ENCODE measurements around the gene ACTBL2. TPM values are rescaled to one million over a fixed set of nuclear protein-coding genes. Genes with fewer than 3 reads are reported as not detected.

The ACTBL2 gene
- total and polyA plus RNA-seq, 2 experiments from 2014 or later, result 0.17 to 0.83 TPM

- Histone ChIP-seq H3K4me2 (no peak overlapping the region), H3K79me2 (no peaks in the 10 kb centered on the region), H3K9me2 (replicated peaks; ENCODE audit: insufficient read depth) (no peaks in the 10 kb centered on the region), H3K4me3 (no peak overlapping the region), H3K9me3 (ENCODE audit: low read depth) (no peaks in the 10 kb centered on the region), H3K4me1 (ENCODE audit: insufficient read depth) (peaks cover 26% of the 10 kb centered on the region), H2AFZ (no peak overlapping the region), H3K27ac (no peak overlapping the region), H4K20me1 (ENCODE audit: insufficient read depth, poor library complexity, severe bottlenecking) (no peaks in the 10 kb centered on the region), H3K36me3 (replicated peaks; ENCODE audit: insufficient read depth, low read depth) (no peaks in the 10 kb centered on the region), H3K27me3 (no peaks in the 10 kb centered on the region)
- no peak for DNase-seq (ENCODE audit: low spot score)
- TF ChIP-seq, protein P1, sequence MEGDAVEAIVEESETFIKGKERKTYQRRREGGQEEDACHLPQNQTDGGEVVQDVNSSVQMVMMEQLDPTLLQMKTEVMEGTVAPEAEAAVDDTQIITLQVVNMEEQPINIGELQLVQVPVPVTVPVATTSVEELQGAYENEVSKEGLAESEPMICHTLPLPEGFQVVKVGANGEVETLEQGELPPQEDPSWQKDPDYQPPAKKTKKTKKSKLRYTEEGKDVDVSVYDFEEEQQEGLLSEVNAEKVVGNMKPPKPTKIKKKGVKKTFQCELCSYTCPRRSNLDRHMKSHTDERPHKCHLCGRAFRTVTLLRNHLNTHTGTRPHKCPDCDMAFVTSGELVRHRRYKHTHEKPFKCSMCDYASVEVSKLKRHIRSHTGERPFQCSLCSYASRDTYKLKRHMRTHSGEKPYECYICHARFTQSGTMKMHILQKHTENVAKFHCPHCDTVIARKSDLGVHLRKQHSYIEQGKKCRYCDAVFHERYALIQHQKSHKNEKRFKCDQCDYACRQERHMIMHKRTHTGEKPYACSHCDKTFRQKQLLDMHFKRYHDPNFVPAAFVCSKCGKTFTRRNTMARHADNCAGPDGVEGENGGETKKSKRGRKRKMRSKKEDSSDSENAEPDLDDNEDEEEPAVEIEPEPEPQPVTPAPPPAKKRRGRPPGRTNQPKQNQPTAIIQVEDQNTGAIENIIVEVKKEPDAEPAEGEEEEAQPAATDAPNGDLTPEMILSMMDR (IDR thresholded peaks at IDR 0.05; ENCODE audit: poor library complexity), result no peak
- TF ChIP-seq EZH2 (IDR thresholded peaks at IDR 0.05; ENCODE audit: borderline replicate concordance) (no peak), EZH2phosphoT487 (IDR thresholded peaks at IDR 0.05; ENCODE audit: low read depth, severe bottlenecking, unreplicated experiment) (no peak)
Observed at GRCh38 chr5:57447658-57448057, 35.0 kb downstream of the ACTBL2 start.

DNA sequence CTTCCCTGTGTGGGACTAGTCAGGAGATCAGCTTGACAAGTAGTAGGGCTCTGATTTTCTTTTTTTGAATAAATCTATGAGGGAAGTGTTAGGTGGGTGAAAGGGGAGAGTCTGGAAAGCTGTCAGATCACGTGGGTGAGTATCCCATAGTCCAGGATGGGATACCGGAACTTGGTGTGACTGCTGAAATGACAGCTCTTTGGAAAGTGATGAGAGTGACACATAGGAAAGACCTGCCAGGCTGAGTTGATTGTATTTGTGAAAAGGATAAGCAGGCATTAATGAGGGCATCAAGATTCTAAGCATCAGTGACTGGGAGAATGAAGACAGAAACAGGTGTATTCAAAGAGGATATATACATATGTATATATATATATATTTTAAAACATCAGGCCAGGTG is 35.6 kb downstream of the ACTBL2 start:
- Histone ChIP-seq H3K27ac (no peak overlapping the region), H3K9me2 (replicated peaks; ENCODE audit: insufficient read depth) (no peaks in the 10 kb centered on the region), H3K4me2 (no peak overlapping the region), H2AFZ (no peak overlapping the region), H3K27me3 (no peaks in the 10 kb centered on the region), H3K36me3 (replicated peaks; ENCODE audit: insufficient read depth, low read depth) (no peaks in the 10 kb centered on the region), H3K4me3 (no peak overlapping the region), H3K9me3 (ENCODE audit: low read depth) (no peaks in the 10 kb centered on the region), H3K79me2 (no peaks in the 10 kb centered on the region), H4K20me1 (ENCODE audit: insufficient read depth, poor library complexity, severe bottlenecking) (no peaks in the 10 kb centered on the region), H3K4me1 (ENCODE audit: insufficient read depth) (peaks cover 26% of the 10 kb centered on the region)
- no peak for DNase-seq (ENCODE audit: low spot score)
- WGBS (ENCODE audit: low lambda C conversion rate, missing lambda C conversion rate), result 81% methylated on average over 2 of the region's 2 CpGs
- TF ChIP-seq, protein P1 (IDR thresholded peaks at IDR 0.05; ENCODE audit: poor library complexity), result no peak
- no peak for TF ChIP-seq EZH2phosphoT487 (IDR thresholded peaks at IDR 0.05; ENCODE audit: low read depth, severe bottlenecking, unreplicated experiment)

DNA sequence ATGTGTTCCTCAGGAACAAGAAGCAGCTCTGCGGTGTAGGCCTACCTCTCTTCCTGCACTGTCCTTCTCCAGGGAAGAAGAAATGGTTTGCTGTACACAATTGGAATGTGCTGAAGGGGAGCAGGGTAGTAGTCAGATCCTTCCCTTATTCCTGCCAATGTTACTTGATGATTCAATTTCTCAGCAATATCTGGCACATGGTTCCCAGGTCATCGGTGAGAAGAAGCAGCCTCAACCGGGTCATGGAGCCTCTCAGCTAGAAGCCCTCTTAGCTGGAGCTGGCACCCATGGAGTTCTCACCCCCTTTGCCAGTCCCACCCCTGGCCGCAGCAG is 36.9 kb downstream of the ACTBL2 start:
- H3K27ac ChIP-seq, result no peak overlapping the region

More for the DNA sequence above, 36.9 kb downstream of the ACTBL2 start:
- H4K20me1 ChIP-seq (ENCODE audit: insufficient read depth, poor library complexity, severe bottlenecking), result no peaks in the 10 kb centered on the region
- H3K9me3 ChIP-seq (ENCODE audit: low read depth), result no peaks in the 10 kb centered on the region
- H2AFZ ChIP-seq, result no peak overlapping the region
- WGBS (ENCODE audit: low lambda C conversion rate, missing lambda C conversion rate), result 91% methylated on average over 4 of the region's 4 CpGs
- peaks cover 23% of the 10 kb centered on the region for H3K4me1 ChIP-seq (ENCODE audit: insufficient read depth)
- TF ChIP-seq, protein P1 (IDR thresholded peaks at IDR 0.05; ENCODE audit: poor library complexity), result no peak
- TF ChIP-seq EZH2 (IDR thresholded peaks at IDR 0.05; ENCODE audit: borderline replicate concordance) (no peak), EZH2phosphoT487 (IDR thresholded peaks at IDR 0.05; ENCODE audit: low read depth, severe bottlenecking, unreplicated experiment) (no peak)
- H3K27me3 ChIP-seq, result no peaks in the 10 kb centered on the region
- no peak overlapping the region for H3K4me2 ChIP-seq
- no peak for DNase-seq (ENCODE audit: low spot score)
- no peaks in the 10 kb centered on the region for H3K79me2 ChIP-seq
- H3K9me2 ChIP-seq (replicated peaks; ENCODE audit: insufficient read depth), result no peaks in the 10 kb centered on the region
- H3K4me3 ChIP-seq, result no peak overlapping the region
- no peaks in the 10 kb centered on the region for H3K36me3 ChIP-seq (replicated peaks; ENCODE audit: insufficient read depth, low read depth)
